Mucosa of descending colon (tissue), 3 donors: ENCODE data around the gene UBQLN4. TPM values are rescaled to one million over a fixed set of nuclear protein-coding genes. Genes with fewer than 3 reads are reported as not detected.
"Not testable (repeated sequence)": the region's sequence is repeated elsewhere in the genome, so short reads cannot be mapped to it uniquely, and the experiment has no call there.

ENCODE experiments used
- ATAC-seq: fragments of 200-7000 bp; cut with Tn5 transposase; one replicate; pipeline ENCODE4 v1.9.1; 2020; ENCODE audit warnings: mild to moderate bottlenecking, moderate library complexity
- DNase-seq, 3 donors: peaks; one replicate each; pipeline ENCODE4 v3.0.0-alpha.2; 2020
- H3K36me3 ChIP-seq: fragments of 200-600 bp; one replicate; pipeline ENCODE4 v1.8.0; 2021; ENCODE audit warnings: low read depth, mild to moderate bottlenecking
- H3K4me1 ChIP-seq: fragments of 200-600 bp; one replicate; pipeline ENCODE4 v1.8.0; 2021; ENCODE audit warnings: low read depth, mild to moderate bottlenecking
- H3K4me3 ChIP-seq: fragments of 200-600 bp; one replicate; pipeline ENCODE4 v1.8.0; 2021; ENCODE audit warnings: mild to moderate bottlenecking
- H3K9me3 ChIP-seq: fragments of 200-600 bp; one replicate; pipeline ENCODE4 v1.8.0; 2021; ENCODE audit warnings: mild to moderate bottlenecking
- intact Hi-C, 2 donors: fragments of 100-400 bp; cut with DNase I in 1 of 2; cut with micrococcal nuclease in 1 of 2; formaldehyde crosslinking; loops; one replicate each; pipeline versions ENCODE4 v1.11.0 to v1.11.1; 2022; cut with DNase I, micrococcal nuclease
- total RNA-seq, 3 donors: library from RNA; stranded (reverse); fragmentation: NEBNext Ultra II Directional in 2 of 3; extraction: Animal tissue kit (Norgen Biotek cat#: 25700) in 2 of 3; gene quantifications; one replicate each; pipeline versions ENCODE4 v1.2.1 to v1.2.4, GENCODE V29; 2021 to 2023
- TF ChIP-seq, protein P1 (sequence below): fragments of 200-600 bp; IDR thresholded peaks from one replicate; pipeline ENCODE4 v1.8.0; 2022; ENCODE audit warnings: antibody characterized with exemption, mild to moderate bottlenecking
- donor health status: DM: no; HTN: no; CAD: no; lungs with moderate emphysema.
- donor health status: DM: no; HTN: no; CAD: no.
- donor health status: DM: no; HTN: yes; CAD: no.

UBQLN4 gene
- total RNA-seq, 3 donors from 2014 or later, result 23.7 to 36.9 (median 23.9) TPM

GRCh38 chr1:156075162-156075561 is 21.6 kb upstream of the UBQLN4 start:
- H3K9me3 ChIP-seq, result no peaks in the 10 kb centered on the region
- no peak for DNase-seq
- no peaks in the 10 kb centered on the region for H3K4me1 ChIP-seq
- intact Hi-C loops, result no loop called here
- no peak for ATAC-seq
- no peaks in the 10 kb centered on the region for H3K36me3 ChIP-seq
- H3K4me3 ChIP-seq, result no peak overlapping the region
- TF ChIP-seq, protein P1, sequence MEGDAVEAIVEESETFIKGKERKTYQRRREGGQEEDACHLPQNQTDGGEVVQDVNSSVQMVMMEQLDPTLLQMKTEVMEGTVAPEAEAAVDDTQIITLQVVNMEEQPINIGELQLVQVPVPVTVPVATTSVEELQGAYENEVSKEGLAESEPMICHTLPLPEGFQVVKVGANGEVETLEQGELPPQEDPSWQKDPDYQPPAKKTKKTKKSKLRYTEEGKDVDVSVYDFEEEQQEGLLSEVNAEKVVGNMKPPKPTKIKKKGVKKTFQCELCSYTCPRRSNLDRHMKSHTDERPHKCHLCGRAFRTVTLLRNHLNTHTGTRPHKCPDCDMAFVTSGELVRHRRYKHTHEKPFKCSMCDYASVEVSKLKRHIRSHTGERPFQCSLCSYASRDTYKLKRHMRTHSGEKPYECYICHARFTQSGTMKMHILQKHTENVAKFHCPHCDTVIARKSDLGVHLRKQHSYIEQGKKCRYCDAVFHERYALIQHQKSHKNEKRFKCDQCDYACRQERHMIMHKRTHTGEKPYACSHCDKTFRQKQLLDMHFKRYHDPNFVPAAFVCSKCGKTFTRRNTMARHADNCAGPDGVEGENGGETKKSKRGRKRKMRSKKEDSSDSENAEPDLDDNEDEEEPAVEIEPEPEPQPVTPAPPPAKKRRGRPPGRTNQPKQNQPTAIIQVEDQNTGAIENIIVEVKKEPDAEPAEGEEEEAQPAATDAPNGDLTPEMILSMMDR, result no peak

DNA sequence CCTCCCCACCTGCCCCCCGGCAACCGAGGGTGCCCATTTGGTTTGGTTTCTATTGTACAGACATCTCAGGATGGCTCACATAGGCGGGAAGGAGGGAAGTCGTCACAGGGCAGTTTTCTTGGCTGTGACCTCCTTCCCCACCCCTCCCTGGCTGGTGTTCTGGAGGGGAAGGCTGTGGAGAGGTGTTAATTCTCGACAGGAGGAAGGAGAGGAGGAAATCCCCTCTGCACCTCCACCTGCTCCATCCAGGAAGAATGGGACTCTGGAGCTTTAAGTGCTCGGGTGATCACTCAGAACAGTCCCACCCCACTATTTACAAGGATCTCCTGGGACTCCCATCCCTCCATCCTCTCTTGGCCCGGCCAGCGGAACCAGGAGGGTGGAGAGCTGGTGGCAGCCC is 21.1 kb upstream of the UBQLN4 start:
- H3K4me3 ChIP-seq, result no peak overlapping the region
- intact Hi-C loops, result no loop called here
- no peaks in the 10 kb centered on the region for H3K36me3 ChIP-seq
- TF ChIP-seq, protein P1, result no peak
- no peak for ATAC-seq
- DNase-seq, result no peak
- no peaks in the 10 kb centered on the region for H3K4me1 ChIP-seq
- H3K9me3 ChIP-seq, result no peaks in the 10 kb centered on the region

GRCh38 chr1:156073740-156074139 is 20.1 kb upstream of the UBQLN4 start:
- H3K9me3 ChIP-seq, result no peaks in the 10 kb centered on the region
- DNase-seq (no peak), ATAC-seq (no peak)
- H3K4me3 ChIP-seq, result no peak overlapping the region
- H3K4me1 ChIP-seq, result no peaks in the 10 kb centered on the region
- no peaks in the 10 kb centered on the region for H3K36me3 ChIP-seq
- intact Hi-C loops, result no loop called here
- TF ChIP-seq, protein P1, result no peak

- Histone ChIP-seq H3K9me3 (no peaks in the 10 kb centered on the region), H3K4me3 (no peak overlapping the region), H3K36me3 (no peaks in the 10 kb centered on the region), H3K4me1 (no peaks in the 10 kb centered on the region)
- ATAC-seq, result no peak
- TF ChIP-seq, protein P1, result no peak
- intact Hi-C loops, result no loop called here
- DNase-seq, result no peak
Observed at GRCh38 chr1:156073110-156073687, 19.6 kb upstream of the UBQLN4 start.

DNA sequence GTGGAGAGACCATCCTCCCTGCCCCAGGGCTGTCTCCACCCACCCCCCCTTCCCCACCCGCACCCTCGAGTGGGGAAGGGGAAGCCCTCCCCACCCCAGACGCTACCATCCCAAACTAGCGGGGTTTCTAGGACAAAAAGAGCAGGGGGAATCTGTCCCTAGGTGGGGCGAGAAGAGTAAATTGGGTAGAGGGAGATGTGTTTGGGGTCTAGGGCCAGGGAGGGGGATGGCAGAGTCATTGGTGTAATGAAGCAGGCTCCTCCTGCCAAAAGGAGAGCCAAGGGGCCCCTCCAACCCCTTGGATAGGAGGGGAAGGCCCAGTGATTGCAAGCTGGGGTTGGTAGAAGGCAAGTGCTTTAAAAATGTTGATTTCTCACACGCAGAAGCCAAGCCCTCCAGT is 18.7 kb upstream of the UBQLN4 start:
- DNase-seq (no peak), ATAC-seq (no peak)
- TF ChIP-seq, protein P1, result no peak
- Histone ChIP-seq H3K9me3 (no peaks in the 10 kb centered on the region), H3K4me3 (no peak overlapping the region), H3K4me1 (no peaks in the 10 kb centered on the region), H3K36me3 (no peaks in the 10 kb centered on the region)
- intact Hi-C loops, result no loop called here

DNA sequence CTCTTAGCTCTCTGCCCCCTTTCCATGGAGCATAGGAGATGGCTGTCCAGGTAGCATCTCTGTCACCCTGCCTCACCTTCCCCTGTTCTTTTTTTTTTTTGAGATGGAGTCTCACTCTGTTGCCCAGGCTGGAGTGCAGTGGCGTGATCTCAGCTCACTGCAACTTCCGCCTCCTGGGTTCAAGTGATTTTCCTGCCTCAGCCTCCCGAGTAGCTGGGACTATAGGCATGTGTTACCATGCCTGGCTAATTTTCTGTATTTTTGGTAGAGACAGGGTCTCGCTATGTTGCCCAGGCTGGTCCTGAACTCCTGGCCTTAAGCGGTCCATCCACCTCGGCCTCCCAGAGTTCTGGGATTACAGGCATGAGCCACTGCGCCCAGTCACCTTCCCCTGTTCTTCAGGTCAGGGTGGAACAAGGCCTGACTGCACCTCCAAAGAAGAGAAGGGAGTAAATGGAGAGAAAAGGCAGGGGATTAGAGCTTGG is 17.8 kb upstream of the UBQLN4 start:
- not testable (repeated sequence) for H3K36me3 ChIP-seq

More for the DNA sequence above, 17.8 kb upstream of the UBQLN4 start:
- H3K4me3 ChIP-seq, H3K4me1 ChIP-seq, DNase-seq, intact Hi-C loops, ATAC-seq, H3K9me3 ChIP-seq: not testable (repeated sequence)
